ENCODE results near the gene PUSL1. TPM values are rescaled to one million over a fixed set of nuclear protein-coding genes. Genes with fewer than 3 reads are reported as not detected.

The PUSL1 gene
- total RNA-seq, 2 donors from 2014 or later, result 21.7 to 23.8 TPM

GRCh38 chr1:1320666-1321448, 12.5 kb downstream of the PUSL1 start:
- no peak overlapping the region for H3K4me3 Mint-ChIP-seq
- no peaks in the 10 kb centered on the region for H3K4me1 ChIP-seq (ENCODE audit: control insufficient read depth, insufficient read depth, low read length)
- WGBS, 2 experiments (ENCODE audit: insufficient coverage in 1 of 2, insufficient read length in 1 of 2), result 93 to 96% methylated on average over 18 to 23 of the region's 23 CpGs
- no peak overlapping the region for H3K9ac ChIP-seq (ENCODE audit: extremely low read depth, low read length, poor library complexity, severe bottlenecking)
- no peaks in the 10 kb centered on the region for H3K27me3 ChIP-seq (ENCODE audit: control insufficient read depth, insufficient read depth, low read length, poor library complexity, severe bottlenecking)
- H3K27me3 Mint-ChIP-seq (ENCODE audit: insufficient read depth), result no peaks in the 10 kb centered on the region
- no peak overlapping the region for H3K27ac ChIP-seq (ENCODE audit: low read depth, low read length)
- no peak overlapping the region for H3K4me3 ChIP-seq (ENCODE audit: low read length)
- no peaks in the 10 kb centered on the region for H3K9me3 Mint-ChIP-seq
- peaks cover 27% of the 10 kb centered on the region for H3K36me3 Mint-ChIP-seq (ENCODE audit: low read depth)
- no peaks in the 10 kb centered on the region for H3K9me3 ChIP-seq (ENCODE audit: control insufficient read depth, low read length)
- no peak for DNase-seq
- peaks cover 6% of the 10 kb centered on the region for H3K4me1 Mint-ChIP-seq
- H3K27ac Mint-ChIP-seq, result no peak overlapping the region
- TF ChIP-seq CTCF (conservative IDR thresholded peaks at IDR 0.05), result no peak
- H3K36me3 ChIP-seq (ENCODE audit: control insufficient read depth, insufficient read depth, low read length), result peaks cover 24% of the 10 kb centered on the region

DNA sequence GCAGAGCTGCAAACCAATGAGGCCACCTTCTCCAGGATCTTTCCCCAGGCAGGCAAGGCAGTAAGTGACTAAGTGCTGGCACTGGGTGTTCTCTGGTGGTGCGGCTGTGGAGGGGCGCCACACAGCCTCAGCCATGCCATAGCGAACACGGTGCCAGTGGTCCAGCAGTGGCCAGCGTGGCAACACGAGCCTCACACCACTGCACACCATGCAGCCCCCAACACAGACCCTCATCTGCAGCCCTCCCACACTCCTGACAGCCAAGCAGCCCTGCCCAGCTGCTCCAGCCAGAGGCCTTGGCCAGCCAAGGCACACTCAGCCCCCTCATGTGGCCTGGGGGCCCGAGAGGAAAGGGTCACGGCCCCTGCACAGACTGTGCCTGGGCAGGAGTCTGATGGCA, 13.1 kb downstream of the PUSL1 start:
- Histone ChIP-seq H3K9me3 (ENCODE audit: control insufficient read depth, low read length) (no peaks in the 10 kb centered on the region), H3K9ac (ENCODE audit: extremely low read depth, low read length, poor library complexity, severe bottlenecking) (no peak overlapping the region), H3K27ac (ENCODE audit: low read depth, low read length) (no peak overlapping the region), H3K36me3 (ENCODE audit: control insufficient read depth, insufficient read depth, low read length) (peaks cover 24% of the 10 kb centered on the region), H3K27me3 (ENCODE audit: control insufficient read depth, insufficient read depth, low read length, poor library complexity, severe bottlenecking) (no peaks in the 10 kb centered on the region), H3K4me1 (ENCODE audit: control insufficient read depth, insufficient read depth, low read length) (no peaks in the 10 kb centered on the region), H3K4me3 (ENCODE audit: low read length) (no peak overlapping the region)
- H3K4me3 Mint-ChIP-seq, result no peak overlapping the region
- DNase-seq, result no peak
- peaks cover 5% of the 10 kb centered on the region for H3K4me1 Mint-ChIP-seq
- H3K27ac Mint-ChIP-seq, result no peak overlapping the region
- H3K27me3 Mint-ChIP-seq (ENCODE audit: insufficient read depth), result no peaks in the 10 kb centered on the region
- peaks cover 23% of the 10 kb centered on the region for H3K36me3 Mint-ChIP-seq (ENCODE audit: low read depth)
- 90 to 93% methylated on average over 4 to 8 of the region's 8 CpGs for WGBS, 2 experiments (ENCODE audit: insufficient coverage in 1 of 2, insufficient read length in 1 of 2)
- H3K9me3 Mint-ChIP-seq, result no peaks in the 10 kb centered on the region
- TF ChIP-seq CTCF (conservative IDR thresholded peaks at IDR 0.05), result no peak

- WGBS, 2 experiments (ENCODE audit: insufficient coverage in 1 of 2, insufficient read length in 1 of 2), result 89 to 95% methylated on average over 2 to 6 of the region's 14 CpGs
- H3K9ac ChIP-seq (ENCODE audit: extremely low read depth, low read length, poor library complexity, severe bottlenecking), result no peak overlapping the region
- H3K27ac Mint-ChIP-seq, result peak overlapping the region; percentile 44
- no peaks in the 10 kb centered on the region for H3K9me3 ChIP-seq (ENCODE audit: control insufficient read depth, low read length)
- peaks cover 21% of the 10 kb centered on the region for H3K36me3 Mint-ChIP-seq (ENCODE audit: low read depth)
- no peak for TF ChIP-seq CTCF (conservative IDR thresholded peaks at IDR 0.05)
- H3K36me3 ChIP-seq (ENCODE audit: control insufficient read depth, insufficient read depth, low read length), result peaks cover 20% of the 10 kb centered on the region
- no peaks in the 10 kb centered on the region for H3K9me3 Mint-ChIP-seq
- DNase-seq, result no peak
- no peak overlapping the region for H3K27ac ChIP-seq (ENCODE audit: low read depth, low read length)
- no peaks in the 10 kb centered on the region for H3K4me1 ChIP-seq (ENCODE audit: control insufficient read depth, insufficient read depth, low read length)
- H3K4me3 Mint-ChIP-seq, result peak overlapping the region; percentile 59
- H3K27me3 Mint-ChIP-seq (ENCODE audit: insufficient read depth), result no peaks in the 10 kb centered on the region
- H3K4me1 Mint-ChIP-seq, result peaks cover 5% of the 10 kb centered on the region
- no peak overlapping the region for H3K4me3 ChIP-seq (ENCODE audit: low read length)
- H3K27me3 ChIP-seq (ENCODE audit: control insufficient read depth, insufficient read depth, low read length, poor library complexity, severe bottlenecking), result no peaks in the 10 kb centered on the region
Observed at GRCh38 chr1:1322418-1322817, 14.0 kb downstream of the PUSL1 start.
